ENCODE measurements around the gene TTC19. TPM values are rescaled to one million over a fixed set of nuclear protein-coding genes. Genes with fewer than 3 reads are reported as not detected.

Gene TTC19, protein sequence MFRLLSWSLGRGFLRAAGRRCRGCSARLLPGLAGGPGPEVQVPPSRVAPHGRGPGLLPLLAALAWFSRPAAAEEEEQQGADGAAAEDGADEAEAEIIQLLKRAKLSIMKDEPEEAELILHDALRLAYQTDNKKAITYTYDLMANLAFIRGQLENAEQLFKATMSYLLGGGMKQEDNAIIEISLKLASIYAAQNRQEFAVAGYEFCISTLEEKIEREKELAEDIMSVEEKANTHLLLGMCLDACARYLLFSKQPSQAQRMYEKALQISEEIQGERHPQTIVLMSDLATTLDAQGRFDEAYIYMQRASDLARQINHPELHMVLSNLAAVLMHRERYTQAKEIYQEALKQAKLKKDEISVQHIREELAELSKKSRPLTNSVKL
- 31.8 TPM for polyA plus RNA-seq (2012; ENCODE audit: insufficient read depth, insufficient read length, low read depth)

DNA sequence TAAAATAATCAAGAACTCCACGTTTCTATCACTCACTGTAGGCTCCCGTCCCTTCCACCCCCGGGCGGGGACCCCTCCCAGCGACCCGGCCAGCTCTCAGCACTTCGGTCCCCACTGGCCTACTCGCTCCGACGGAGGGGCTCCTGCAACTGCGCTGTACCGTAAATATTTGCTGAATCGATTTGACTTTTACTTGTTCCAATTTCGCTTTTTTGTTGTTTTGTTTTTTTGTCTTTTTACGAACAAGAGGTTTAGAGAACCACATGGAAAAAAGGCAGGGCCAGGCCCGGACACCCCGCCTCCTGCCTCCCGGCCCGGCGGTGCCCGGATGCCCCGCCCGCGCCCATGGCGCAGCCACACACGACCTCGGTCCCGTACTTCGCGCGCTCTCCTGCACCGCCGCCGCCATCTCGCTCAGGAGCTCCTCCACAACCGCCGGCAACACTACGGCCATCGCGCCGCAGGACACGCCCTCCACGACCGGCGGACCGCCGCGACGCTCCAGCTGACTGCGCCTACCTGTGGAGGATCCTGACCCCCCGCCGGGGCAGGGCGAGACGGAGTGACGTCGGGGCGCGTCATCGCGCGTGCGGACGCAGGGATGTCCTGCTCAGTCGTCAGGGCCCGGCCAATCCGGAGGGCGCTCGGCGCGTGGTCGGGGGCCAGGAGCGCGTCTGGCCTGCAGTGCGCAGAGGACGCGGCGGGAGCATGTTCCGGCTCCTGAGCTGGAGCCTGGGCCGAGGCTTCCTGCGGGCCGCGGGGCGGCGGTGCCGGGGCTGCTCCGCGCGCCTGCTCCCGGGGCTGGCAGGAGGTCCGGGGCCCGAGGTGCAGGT lies at the start of gene TTC19, which contains the start of gene ZSWIM7:
Gene TTC19 (plus strand): TSS at position 684 of the 833 bp plus-strand sequence. CDS start 25 bp downstream, at position 709.
Gene ZSWIM7 (minus strand): TSS at position 564 of the 833 bp plus-strand sequence. CDS start 110 bp downstream, at position 454.
- H3K4me1 ChIP-seq = no peaks in the 10 kb centered on the region
- DNase-seq = peak; percentile 91

DNA sequence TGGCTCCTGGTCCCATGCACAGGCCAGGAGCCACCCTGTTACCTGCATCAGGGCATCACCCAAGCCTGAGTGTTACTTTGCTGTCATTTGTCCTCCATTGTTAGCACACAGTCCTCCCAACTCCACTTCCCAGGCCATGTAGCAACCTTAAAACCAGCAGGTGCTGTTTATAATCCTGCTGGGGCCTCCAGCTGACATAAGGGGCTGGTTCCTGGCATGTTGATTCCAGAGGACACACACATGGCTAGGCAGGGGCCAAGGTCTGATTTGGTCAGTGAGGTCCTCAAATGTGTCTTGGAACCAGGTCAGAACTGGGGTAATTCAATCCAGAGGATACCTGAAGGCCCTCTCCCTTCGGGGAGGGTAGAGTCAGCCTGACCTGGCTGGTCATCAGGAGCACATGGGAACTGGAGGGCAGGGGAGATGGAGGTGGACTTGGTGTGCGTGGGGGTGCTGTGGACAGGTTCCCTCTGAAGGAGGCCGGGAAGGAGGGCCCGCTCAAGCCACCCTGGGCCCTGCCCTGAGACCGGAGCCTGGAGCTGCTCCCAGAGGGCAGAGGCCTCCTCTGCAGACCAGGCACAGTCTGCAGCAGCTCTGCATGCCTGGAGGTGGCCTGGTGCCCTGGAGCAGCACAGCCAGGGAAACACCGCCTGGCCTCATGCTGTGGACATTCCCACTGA lies 48.1 kb upstream of the TTC19 start:
- H3K27me3 ChIP-seq = no peaks in the 10 kb centered on the region
- no peak for DNase-seq
- no peaks in the 10 kb centered on the region for H3K36me3 ChIP-seq
- no peaks in the 10 kb centered on the region for H3K9me3 ChIP-seq
- no peaks in the 10 kb centered on the region for H3K4me1 ChIP-seq
- TF ChIP-seq, protein P1, sequence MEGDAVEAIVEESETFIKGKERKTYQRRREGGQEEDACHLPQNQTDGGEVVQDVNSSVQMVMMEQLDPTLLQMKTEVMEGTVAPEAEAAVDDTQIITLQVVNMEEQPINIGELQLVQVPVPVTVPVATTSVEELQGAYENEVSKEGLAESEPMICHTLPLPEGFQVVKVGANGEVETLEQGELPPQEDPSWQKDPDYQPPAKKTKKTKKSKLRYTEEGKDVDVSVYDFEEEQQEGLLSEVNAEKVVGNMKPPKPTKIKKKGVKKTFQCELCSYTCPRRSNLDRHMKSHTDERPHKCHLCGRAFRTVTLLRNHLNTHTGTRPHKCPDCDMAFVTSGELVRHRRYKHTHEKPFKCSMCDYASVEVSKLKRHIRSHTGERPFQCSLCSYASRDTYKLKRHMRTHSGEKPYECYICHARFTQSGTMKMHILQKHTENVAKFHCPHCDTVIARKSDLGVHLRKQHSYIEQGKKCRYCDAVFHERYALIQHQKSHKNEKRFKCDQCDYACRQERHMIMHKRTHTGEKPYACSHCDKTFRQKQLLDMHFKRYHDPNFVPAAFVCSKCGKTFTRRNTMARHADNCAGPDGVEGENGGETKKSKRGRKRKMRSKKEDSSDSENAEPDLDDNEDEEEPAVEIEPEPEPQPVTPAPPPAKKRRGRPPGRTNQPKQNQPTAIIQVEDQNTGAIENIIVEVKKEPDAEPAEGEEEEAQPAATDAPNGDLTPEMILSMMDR (IDR thresholded peaks at IDR 0.05; ENCODE audit: low read depth, low read length) = no peak
- H3K4me3 ChIP-seq (ENCODE audit: low read depth, low read length) = no peak overlapping the region

More for the DNA sequence above, at the start of gene TTC19, which contains the start of gene ZSWIM7:
- Histone ChIP-seq H3K9me3 (no peaks in the 10 kb centered on the region), H3K4me3 (ENCODE audit: low read depth, low read length) (peak within 1 kb of the TSS; percentile 83), H3K27me3 (no peaks in the 10 kb centered on the region), H3K36me3 (peaks cover 29% of the 10 kb centered on the region)
- TF ChIP-seq, protein P1 (IDR thresholded peaks at IDR 0.05; ENCODE audit: low read depth, low read length) = no peak

DNA sequence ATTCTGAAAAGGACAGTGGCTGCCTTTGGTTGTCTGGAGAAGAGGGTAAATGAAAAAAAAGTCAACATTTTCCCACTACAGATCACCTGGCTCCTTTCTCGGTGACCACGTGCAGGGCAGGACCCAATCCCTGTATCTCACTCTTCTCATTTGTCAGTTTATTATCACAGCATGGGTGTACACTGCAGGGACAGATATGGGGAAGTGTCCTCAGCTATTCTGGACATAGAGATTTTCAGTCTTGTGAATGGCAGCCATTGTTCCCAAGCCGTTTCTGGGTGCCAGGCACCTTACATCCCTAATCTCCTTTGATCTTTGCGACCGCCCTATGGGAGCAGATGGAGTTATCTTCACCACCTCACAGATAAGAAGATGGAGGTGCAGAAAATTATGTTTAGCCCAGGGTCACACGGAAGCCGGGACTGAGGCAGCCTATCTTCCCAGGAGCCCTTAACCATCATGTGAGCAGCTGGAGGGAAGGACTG lies 47.5 kb upstream of the TTC19 start:
- no peaks in the 10 kb centered on the region for H3K4me1 ChIP-seq
- DNase-seq = no peak
- TF ChIP-seq, protein P1 (IDR thresholded peaks at IDR 0.05; ENCODE audit: low read depth, low read length) = no peak
- H3K36me3 ChIP-seq = no peaks in the 10 kb centered on the region
- H3K9me3 ChIP-seq = no peaks in the 10 kb centered on the region
- H3K4me3 ChIP-seq (ENCODE audit: low read depth, low read length) = no peak overlapping the region
- H3K27me3 ChIP-seq = no peaks in the 10 kb centered on the region

DNA sequence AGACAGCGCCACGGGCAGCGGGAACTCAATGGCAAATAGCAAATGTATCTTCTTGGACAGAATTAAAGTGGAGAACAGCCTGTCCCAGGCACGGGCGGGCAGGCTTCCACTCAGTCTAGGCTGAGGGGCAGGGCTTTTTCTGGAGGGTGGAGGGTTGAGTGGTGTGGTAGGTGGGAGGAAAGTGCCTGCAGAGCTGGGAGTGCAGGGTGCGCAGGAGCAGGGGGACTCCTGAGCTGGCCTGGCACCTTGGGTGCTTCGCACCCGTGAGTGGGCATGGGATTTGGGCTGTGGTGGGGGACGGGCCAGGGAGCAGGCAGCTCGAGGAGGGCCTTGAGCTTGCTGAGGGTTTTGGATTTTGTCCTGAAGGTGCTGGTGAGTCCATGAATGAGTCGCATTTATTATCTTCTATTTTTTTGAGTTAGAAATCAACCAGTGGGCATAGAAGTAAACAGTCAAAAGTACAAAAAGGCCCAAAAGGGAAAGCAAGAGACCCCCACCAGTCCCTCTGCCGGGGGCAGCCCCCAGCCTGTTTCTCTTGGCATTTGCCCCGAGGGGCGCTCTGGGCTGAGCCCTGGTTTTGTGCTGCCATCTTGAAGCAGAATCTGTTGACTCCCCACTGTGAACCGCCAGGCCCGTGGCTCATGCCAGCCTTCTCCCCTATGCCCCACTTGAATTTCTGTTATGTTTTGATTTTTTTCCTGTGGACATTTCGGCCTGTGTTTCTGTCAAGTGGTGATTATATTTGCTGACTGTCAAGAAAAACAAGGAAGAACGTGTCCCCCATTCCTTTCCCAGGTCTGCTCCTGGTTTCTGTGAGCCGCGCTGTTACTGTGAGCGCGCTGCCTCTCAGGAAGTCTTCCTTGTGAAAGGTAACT lies 46.5 kb upstream of the TTC19 start:
- TF ChIP-seq, protein P1 (IDR thresholded peaks at IDR 0.05; ENCODE audit: low read depth, low read length) = no peak
- H3K4me1 ChIP-seq = no peaks in the 10 kb centered on the region
- DNase-seq = no peak

DNA sequence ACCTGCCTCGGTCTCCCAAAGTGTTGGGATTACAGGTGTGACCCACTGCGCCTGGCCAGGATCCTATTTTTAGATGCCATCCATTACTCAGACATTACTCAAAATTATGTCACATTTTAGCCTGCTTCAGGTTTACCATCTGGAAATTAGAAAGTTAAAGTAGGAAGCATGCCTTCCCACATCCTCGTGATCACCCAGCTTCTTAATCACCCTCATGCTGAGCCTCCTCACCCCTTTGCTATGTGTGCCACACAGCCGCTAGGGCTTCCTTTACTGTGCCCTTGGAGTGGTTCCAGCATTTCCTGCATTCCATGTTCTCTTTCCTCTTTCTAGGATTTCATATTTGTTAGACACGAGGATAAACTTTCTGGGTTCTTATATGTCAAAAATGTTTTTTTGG lies 45.4 kb upstream of the TTC19 start:
- no peaks in the 10 kb centered on the region for H3K4me1 ChIP-seq
- no peaks in the 10 kb centered on the region for H3K36me3 ChIP-seq
- no peaks in the 10 kb centered on the region for H3K27me3 ChIP-seq
- DNase-seq = no peak
- TF ChIP-seq, protein P1 (IDR thresholded peaks at IDR 0.05; ENCODE audit: low read depth, low read length) = no peak
- H3K9me3 ChIP-seq = no peaks in the 10 kb centered on the region
- H3K4me3 ChIP-seq (ENCODE audit: low read depth, low read length) = no peak overlapping the region

More for the DNA sequence above, 46.5 kb upstream of the TTC19 start:
- Histone ChIP-seq H3K36me3 (no peaks in the 10 kb centered on the region), H3K9me3 (no peaks in the 10 kb centered on the region), H3K4me3 (ENCODE audit: low read depth, low read length) (no peak overlapping the region), H3K27me3 (no peaks in the 10 kb centered on the region)
